GM10847 (cell line): ENCODE results near the gene TAP1.

ENCODE experiments used
- POLR2A ChIP-seq: IDR thresholded peaks from 2 replicates; pipeline ENCODE4 v1.6.1; 2011; ENCODE audit not compliant: insufficient read length; ENCODE audit errors: extremely low read depth

TAP1 gene

DNA sequence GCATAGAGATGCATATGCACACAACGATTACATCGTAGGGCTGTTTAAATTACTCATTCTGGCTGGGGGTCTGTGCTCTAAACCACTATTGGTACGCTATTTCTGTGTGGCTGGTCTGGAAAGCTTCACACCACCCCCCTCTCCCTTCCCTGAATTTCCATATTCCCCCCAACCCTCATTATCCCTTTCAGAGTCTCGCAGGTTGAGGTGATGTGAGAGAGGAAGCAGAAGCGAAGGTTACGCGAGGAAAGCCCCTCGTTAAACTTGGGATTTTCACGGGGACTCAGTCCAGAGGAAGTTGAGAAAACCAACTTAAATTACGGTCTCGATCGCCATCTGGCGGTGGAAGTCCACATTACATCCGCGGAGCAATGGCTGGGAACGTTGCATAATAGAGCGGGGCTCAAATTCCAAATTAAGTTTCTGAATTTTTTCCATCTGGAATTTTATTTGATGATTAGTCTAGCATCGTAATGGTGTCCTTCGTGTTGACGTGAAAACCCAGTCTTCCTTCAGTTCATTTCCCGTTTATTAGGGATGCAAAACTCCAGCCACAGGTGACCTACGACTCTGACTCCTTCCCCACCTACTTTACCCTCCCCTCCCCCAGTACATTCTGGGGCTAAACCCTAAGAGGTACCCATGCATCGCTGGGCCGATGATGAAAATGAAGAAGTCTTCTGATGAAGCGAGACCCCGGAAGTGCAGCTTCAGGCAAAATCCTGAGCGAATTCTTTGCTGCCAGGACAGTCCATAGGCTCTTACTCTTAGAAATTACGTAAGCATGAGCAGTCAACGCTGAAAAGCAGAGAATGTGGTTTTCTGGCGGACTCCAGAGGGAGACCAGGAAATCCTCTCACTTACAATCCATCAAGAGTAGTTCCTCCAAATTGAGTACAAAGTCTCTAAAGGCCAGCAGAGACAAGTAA, 56.4 kb downstream of the TAP1 start:
- no peak for TF ChIP-seq POLR2A
